ENCODE data around the gene CRYBG1.
A peak's percentile ranks its signal among the peaks of the same experiment; 100 is the strongest.

Gene CRYBG1

GRCh38 chr6:106619223-106619622 is 258.7 kb downstream of the CRYBG1 start:
- no peak for TF ChIP-seq MYC (IDR thresholded peaks at IDR 0.05; ENCODE audit: low read depth, low read length)
- TF ChIP-seq CTCF (IDR thresholded peaks at IDR 0.05; ENCODE audit: low read depth, low read length), result no peak
- TF ChIP-seq POLR2A (IDR thresholded peaks at IDR 0.05; ENCODE audit: extremely low read depth, insufficient read length), result no peak
- TF ChIP-seq MAX (IDR thresholded peaks at IDR 0.05; ENCODE audit: low read depth, low read length), result no peak
- peak; percentile 46 for DNase-seq (ENCODE audit: low read depth)
- no peak overlapping the region for H3K4me3 ChIP-seq (ENCODE audit: low read depth, low read length)

GRCh38 chr6:106620931-106621672 is 260.6 kb downstream of the CRYBG1 start:
- DNase-seq (ENCODE audit: low read depth), result no peak
- H3K4me3 ChIP-seq (ENCODE audit: low read depth, low read length), result no peak overlapping the region

More at GRCh38 chr6:106620931-106621672, 260.6 kb downstream of the CRYBG1 start:
- TF ChIP-seq MYC (IDR thresholded peaks at IDR 0.05; ENCODE audit: low read depth, low read length), result no peak
